ENCODE data around the gene BCAS3.
A peak's percentile ranks its signal among the peaks of the same experiment; 100 is the strongest.
"Not testable (repeated sequence)": the region's sequence is repeated elsewhere in the genome, so short reads cannot be mapped to it uniquely, and the experiment has no call there.

Gene BCAS3

DNA sequence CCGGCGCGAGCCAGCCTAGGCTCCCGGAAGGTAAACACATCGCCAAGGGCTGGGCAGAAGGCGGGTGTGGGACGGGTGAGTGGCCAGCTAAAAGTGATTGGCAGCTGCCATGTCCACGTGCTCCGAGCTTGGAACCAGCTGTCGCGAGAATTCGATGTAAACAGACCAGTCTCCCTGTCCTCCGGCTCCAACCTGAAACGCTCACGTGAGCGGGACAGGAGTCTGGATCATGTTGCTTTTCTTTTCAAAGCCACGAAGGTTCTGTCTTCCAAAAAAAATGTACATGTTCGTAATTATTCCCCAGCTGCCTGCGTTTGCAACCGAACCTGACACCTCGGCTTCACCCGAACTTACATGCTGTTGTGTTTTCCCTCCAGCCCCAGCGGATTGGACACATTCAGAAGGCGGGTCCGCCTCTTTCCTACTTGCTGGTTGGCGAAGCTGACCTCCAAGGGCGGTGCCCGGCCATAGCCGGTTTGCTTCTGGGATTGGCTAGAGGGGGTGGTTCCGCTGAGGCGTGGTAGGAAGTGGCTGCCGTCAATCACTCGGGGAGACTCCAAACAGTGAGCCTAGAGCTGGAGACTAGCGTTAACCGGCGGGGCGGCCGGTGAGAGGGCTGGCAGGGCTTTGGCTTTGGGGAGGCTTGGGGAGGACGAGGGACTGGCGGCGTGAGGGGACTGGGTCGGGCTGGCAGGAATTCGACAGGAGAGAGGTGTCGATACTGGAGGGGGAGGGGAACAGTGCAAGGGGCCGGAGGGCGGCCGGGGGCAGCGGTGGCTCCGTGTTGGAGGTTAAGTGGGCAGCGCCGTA is at the start of gene BCAS3:
Gene BCAS3 (plus strand): TSS at position 544 of the 810 bp plus-strand sequence.
- peak; percentile 94 for DNase-seq

DNA sequence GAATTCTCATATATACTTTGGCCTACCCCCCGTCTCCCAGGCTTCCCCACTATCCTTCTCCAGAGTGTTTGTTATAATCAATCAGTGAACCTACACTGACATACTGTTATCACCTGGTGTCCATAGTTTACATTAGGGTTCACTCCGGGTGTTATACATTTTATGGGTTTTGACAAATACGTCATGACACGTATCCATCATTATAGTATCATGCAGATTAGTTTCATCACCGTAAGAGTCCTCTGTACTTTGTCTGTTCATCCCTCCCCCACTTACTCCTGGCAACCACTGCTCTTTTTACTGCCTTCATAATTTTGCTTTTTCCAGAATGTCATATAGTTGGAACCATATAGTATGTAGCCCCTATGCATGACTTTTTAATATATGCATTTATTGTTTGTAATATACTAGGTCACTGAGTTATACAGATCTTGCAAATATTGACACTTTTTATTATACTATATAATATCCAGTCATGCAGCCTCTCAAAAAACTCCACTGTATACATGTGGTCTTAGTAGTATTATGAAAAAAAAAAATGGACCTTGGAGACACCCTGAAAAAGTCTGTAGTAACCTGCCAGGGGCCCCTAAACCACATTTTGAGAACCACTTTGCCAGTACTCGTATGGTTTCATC is 49.3 kb upstream of the BCAS3 start:
- no peak for DNase-seq

DNA sequence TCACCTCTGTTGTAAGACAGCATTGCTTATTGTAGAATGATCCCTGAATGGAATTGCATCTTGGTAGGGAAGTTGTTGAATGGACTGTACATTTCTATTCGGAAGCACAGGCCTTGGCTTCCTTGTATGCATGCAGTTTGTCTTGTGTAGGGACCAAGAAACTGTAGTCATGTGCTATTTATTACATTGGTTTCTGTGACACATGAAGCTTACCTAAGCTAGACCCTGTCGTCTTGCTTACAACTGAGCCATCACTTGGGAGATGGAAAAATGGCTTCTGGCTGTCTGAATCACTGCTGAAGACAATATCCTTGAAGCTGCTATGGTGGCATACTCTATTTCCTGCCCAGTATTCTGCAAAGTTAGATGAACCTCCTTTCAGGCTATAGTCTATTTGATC is 48.5 kb upstream of the BCAS3 start:
- DNase-seq, result no peak

- no peak for DNase-seq
Observed at GRCh38 chr17:60630352-60630751, 47.3 kb upstream of the BCAS3 start.

- DNase-seq, result no peak
Observed at GRCh38 chr17:60631119-60631518, 46.5 kb upstream of the BCAS3 start.

DNA sequence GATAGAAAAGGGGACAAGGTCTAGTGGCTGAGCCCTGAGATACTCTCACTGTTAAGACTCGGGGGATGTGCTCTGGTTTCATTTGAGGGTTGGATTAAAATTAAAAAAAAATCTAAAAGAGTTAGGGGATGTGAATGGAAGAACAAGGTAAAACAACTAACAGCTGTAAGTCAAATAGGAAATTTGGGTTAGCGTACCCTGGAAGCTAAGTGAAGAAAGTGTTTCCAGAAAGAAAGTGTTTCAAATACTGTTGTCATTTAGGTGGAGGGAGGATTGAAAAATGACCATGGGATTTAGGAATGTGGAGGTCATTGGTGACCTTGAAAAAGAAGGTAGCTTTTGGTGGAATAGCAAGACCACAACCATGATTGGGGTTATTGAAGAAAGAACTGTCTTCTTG is 40.0 kb upstream of the BCAS3 start:
- no peak for DNase-seq

DNA sequence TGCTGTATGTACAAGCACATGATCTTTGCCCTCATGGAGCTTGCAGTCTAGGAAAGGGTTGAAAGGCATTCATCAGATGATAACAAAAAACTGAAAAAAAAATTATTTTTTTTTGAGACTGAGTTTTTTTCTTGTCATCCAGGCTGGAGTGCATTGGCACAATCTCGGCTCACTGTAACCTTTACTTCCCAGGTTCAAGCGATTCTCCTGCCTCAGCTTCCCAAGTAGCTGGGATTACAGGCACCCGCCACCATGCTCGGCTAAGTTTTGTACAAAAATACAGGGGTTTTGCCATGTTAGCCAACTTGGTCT is 38.7 kb upstream of the BCAS3 start:
- no peak for DNase-seq

DNA sequence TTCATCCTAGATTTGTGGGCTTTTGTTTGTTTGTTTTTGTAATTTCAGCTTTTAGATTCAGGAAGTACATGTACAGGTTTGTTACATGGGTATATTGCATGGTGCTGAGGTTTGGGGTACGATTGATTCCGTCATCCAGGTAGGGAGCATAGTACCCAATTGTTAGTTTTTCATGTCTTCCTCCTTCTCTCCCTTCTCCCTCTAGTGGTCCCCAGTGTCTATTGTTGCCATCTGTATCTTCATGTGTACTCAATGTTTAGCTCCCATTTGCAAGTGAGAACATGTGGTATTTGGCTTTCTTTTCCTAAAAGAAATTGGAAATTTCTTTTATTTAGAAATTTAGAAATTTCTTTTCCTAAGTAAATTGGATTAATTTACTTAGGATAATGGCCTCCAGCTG is 37.1 kb upstream of the BCAS3 start:
- no peak for DNase-seq

DNA sequence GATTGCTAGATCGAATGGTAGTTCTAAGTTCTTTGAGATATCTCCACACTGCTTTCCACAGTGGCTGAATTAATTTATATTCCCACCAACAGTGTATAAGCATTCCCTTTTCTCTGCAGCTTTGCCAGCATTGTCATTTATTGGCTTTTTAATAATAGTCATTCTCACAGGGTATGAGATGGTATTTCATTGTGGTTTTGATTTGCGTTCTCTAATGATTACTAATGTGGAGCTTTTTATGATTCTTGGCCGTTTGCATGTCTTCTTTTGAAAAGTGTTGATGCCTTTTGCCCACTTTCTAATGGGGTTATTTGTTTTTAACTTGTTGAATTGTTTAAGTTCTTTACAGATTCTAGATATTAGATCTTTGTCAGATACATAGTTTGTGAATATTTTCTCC is 36.5 kb upstream of the BCAS3 start:
- no peak for DNase-seq

DNA sequence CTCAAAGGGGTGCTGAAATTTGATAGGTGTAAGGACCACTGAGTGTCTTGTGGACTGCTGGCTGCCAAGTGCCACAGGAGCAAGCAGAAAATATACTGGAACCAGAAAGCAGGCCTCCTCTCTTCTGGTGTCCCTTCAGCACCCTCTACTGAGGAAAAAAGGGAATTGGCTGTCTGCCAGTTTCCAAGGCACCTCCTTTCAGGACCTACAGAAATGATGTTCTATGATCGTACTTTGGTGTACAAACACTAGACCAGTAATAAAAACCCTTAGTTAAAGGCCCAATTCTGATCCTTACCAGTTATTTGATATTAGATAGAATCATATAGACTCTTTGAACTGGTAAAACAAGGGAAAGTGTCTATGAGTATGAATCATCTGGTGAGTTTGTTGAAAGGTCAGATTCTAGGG is 35.8 kb upstream of the BCAS3 start:
- DNase-seq, result peak; percentile 3 to 18

DNA sequence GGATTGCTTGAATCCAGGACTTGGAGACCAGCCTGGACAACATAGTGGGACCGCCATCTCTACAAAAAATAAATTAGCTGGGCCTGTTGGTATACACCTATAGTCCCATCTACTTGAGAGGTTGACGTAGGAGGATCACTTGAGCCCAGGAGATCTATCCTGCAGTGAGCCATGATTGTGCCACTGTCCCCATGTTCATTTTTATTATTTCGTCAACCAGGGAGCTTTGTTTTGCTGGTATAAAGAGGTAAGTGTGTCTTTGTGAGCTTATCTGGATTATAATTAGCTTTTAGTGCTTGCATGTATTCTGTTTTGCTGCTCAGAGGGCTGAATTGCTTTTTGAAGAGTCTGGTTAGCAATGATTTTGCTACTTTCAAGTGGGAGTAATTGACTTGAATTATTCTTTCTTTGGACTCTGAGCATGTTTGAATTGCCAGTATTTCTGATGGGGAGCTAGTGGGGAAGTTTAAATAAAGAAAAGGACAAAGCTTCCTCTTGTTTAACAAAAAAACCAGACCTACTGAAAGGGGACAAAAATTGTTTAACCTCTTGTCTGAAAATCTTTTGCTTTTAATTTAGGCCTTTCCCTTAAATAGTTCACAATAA is 31.6 kb upstream of the BCAS3 start:
- peak in 1 of 2 experiments; percentile 2 for DNase-seq

GRCh38 chr17:60646701-60647100 is 30.9 kb upstream of the BCAS3 start:
- no peak for DNase-seq

- DNase-seq, result no peak
Observed at GRCh38 chr17:60647705-60648104, 29.9 kb upstream of the BCAS3 start.

GRCh38 chr17:60652454-60653247 is 25.0 kb upstream of the BCAS3 start:
- no peak for DNase-seq

DNA sequence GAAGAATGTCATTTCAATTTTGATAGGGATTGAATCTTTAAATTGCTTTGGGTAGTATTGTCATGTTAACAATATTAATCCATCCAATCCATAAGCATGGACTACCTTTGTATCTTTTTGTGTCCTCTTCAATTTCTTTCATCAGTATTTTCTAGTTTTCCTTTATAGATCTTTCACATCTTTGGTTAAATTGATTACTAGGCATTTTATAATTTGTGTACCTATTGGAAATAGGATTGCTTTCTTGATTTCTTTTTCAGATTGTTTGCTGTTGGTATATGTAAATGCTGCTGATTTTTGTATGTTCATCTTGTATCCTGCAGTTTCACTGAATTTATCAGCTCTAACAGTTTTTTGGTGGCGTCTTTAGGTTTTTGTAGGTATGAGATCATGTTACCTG is 24.1 kb upstream of the BCAS3 start:
- no peak for DNase-seq

DNA sequence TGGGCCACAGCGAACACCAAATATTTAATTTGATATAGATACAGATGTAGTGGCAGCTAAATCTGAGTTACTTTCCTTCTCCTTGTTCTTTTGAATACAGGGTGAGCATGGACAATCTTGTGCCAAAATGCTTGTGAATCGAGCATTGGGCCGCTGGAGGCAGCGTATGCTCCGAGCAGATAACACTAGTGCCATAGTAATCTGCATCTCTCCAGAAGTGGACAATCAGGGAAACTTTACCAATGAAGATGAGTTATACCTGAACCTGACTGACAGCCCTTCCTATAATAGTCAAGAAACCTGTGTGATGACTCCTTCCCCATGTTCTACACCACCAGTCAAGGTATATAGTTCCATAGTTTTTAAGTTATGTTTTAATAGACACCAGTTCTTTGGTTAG is 21.2 kb upstream of the BCAS3 start:
- DNase-seq, result no peak

GRCh38 chr17:60659156-60659555 is 18.5 kb upstream of the BCAS3 start:
- DNase-seq, result no peak

- no peak for DNase-seq
Observed at GRCh38 chr17:60661489-60661888, 16.2 kb upstream of the BCAS3 start.

DNA sequence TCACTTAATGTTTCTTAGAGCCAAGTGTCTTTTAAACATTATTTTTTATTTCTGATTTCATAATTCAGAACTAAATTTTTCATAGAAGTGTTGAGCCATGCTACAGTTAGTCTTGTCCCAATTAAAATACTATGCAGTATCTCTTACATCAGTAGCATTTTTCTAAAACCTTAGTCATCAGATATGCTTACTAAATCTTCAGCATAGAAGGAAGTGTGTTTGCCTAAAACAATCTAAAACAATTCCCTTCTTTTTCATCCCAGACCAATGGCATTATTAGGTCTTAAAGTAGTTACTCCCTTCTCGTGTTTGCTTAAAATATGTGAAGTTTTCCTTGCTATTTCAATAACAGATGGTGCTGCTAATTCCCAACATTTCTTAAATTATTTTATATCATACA is 13.6 kb upstream of the BCAS3 start:
- DNase-seq, result no peak

GRCh38 chr17:60665602-60666001 is 12.0 kb upstream of the BCAS3 start:
- no peak for DNase-seq

GRCh38 chr17:60668741-60669140 is 8.9 kb upstream of the BCAS3 start:
- DNase-seq, result not testable (repeated sequence)

DNA sequence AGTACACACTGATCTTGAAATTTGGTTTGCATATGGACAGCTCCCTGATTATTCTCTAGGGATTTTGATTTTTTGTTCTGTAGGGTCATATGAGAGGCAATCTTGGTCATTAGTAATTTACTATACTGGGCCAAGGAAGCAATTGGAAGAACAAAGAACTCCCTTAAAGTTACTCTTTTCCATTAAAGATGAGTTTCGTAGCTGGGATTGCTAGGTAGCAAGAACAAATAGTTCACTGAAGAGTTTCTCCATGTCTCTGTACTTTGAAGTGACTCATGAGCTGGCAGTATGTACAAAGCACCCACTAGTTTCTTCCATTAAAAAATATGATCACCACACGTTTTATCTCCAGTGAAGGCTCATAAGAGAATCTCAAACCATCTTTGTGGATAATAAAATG is 6.2 kb upstream of the BCAS3 start:
- no peak for DNase-seq

DNA sequence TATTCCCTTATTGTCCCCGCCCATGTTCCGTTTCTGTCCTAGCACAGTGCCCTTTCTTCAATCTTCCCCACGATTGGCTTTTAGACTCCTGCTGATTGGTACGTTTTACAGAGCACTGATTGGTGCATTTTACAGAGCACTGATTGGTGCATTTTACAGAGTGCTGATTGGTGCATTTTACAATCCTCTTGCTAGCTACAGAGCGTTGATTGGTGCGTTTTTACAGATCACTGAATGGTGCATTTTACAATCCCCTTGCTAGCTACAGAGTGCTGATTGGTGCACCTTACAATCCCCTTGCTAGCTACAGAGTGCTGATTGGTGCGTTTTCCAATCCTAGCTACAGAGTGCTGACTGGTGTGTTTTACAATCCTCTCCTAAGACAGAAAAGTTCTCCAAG is 3.0 kb upstream of the BCAS3 start:
- DNase-seq, result not testable (repeated sequence)

DNA sequence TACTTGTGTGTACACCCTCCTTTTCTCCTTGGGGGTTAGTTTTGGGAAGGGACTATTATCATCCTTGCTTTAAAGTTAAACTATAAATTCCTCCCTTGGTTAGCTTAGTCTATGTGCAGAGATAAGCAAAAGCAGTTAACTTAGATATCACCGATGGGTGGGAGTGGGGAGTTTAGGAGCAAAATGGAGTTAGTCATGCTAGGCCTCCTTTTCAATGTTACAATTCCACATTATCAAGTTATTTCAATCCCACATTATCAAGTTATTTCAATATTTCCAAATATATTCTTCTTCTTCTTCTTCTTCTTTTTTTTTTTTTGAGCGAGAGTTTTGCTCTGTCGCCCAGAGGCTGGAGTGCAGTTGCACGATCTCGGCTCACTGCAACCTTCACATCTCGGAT is 1.7 kb upstream of the BCAS3 start:
- no peak for DNase-seq
